ENCODE data around the gene MEN1.

GRCh38 chr11:64790205-64791095 lies 19.9 kb downstream of the MEN1 start:
- TF ChIP-seq EZH2 (IDR thresholded peaks at IDR 0.05; ENCODE audit: borderline replicate concordance, low read length) (no peak), CTCF (conservative IDR thresholded peaks at IDR 0.05 in 1 of 2, IDR thresholded peaks at IDR 0.05 in 1 of 2; ENCODE audit: extremely low read depth in 1 of 2, insufficient read depth in 1 of 2, low read depth in 1 of 2, low read length in 2 of 2) (no peak)
